ENCODE data around the gene UACA.
A peak's percentile ranks its signal among the peaks of the same experiment; 100 is the strongest.

UACA gene

GRCh38 chr15:70627734-70628548 is 135.4 kb downstream of the UACA start:
- no peak for DNase-seq
- Histone ChIP-seq H3K4me1 (no peaks in the 10 kb centered on the region), H3K27me3 (no peaks in the 10 kb centered on the region), H3K9me3 (no peaks in the 10 kb centered on the region), H3K36me3 (no peaks in the 10 kb centered on the region), H3K4me3 (ENCODE audit: low read depth, low read length) (peak overlapping the region; percentile 11; the same call in 1 of the 2 replicates)
- no peak for TF ChIP-seq CTCF (IDR thresholded peaks at IDR 0.05; ENCODE audit: low read depth, low read length)

GRCh38 chr15:70627322-70627721 is 136.0 kb downstream of the UACA start:
- Histone ChIP-seq H3K36me3 (no peaks in the 10 kb centered on the region), H3K4me1 (no peaks in the 10 kb centered on the region), H3K27me3 (no peaks in the 10 kb centered on the region), H3K4me3 (ENCODE audit: low read depth, low read length) (peak overlapping the region; percentile 11; the same call in 1 of the 2 replicates), H3K9me3 (no peaks in the 10 kb centered on the region)
- no peak for TF ChIP-seq CTCF (IDR thresholded peaks at IDR 0.05; ENCODE audit: low read depth, low read length)
- no peak for DNase-seq

DNA sequence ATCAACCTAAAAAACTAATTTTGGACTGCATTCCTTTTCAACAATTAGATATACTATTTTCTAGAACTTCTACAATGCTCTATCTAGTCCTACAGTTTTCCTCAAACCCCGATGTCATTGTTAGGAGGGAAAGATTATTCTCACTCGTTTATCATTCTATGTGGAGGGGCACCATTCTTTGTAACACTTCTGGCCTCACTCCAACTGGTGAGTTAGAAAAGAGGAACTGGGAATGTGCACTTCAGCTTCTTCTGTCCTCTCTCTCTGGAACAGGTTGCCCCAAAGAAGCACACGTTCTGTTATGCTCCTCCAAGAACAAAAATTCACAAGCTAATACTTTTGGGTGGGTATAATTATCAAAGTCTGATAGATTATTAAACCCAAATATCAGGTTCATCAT is 137.9 kb downstream of the UACA start:
- H3K9me3 ChIP-seq = no peaks in the 10 kb centered on the region
- no peak for DNase-seq
- no peaks in the 10 kb centered on the region for H3K4me1 ChIP-seq
- no peak for TF ChIP-seq CTCF (IDR thresholded peaks at IDR 0.05; ENCODE audit: low read depth, low read length)
- H3K4me3 ChIP-seq (ENCODE audit: low read depth, low read length) = no peak overlapping the region
- no peaks in the 10 kb centered on the region for H3K36me3 ChIP-seq
- no peaks in the 10 kb centered on the region for H3K27me3 ChIP-seq

- Histone ChIP-seq H3K9me3 (no peaks in the 10 kb centered on the region), H3K27me3 (no peaks in the 10 kb centered on the region), H3K36me3 (no peaks in the 10 kb centered on the region), H3K4me3 (ENCODE audit: low read depth, low read length) (no peak overlapping the region), H3K4me1 (no peaks in the 10 kb centered on the region)
- TF ChIP-seq CTCF (IDR thresholded peaks at IDR 0.05; ENCODE audit: low read depth, low read length) = no peak
- DNase-seq = no peak
Measured at GRCh38 chr15:70625011-70625410, 138.3 kb downstream of the UACA start.

DNA sequence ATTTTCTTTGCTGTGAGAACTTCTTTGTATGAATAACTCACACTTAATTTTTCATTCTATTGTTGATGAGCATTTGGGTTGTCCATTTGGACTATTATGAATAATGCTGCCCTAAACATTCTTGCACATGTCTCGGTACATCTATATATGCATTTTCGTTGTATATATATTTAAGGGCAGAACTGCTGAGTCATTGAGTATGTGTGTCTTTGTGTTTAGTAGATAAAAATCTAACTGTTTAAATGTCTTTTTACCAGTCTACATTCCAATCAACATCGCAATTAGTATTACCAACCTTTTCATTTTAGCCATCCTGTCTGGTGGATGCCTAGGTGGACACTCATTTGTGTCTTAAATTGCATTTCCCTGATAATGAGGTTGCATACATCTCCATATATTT is 144.4 kb downstream of the UACA start:
- Histone ChIP-seq H3K9me3 (no peaks in the 10 kb centered on the region), H3K27me3 (no peaks in the 10 kb centered on the region), H3K36me3 (no peaks in the 10 kb centered on the region), H3K4me1 (no peaks in the 10 kb centered on the region), H3K4me3 (ENCODE audit: low read depth, low read length) (no peak overlapping the region)
- no peak for DNase-seq
- TF ChIP-seq CTCF (IDR thresholded peaks at IDR 0.05; ENCODE audit: low read depth, low read length) = no peak

- DNase-seq = no peak
- H3K4me1 ChIP-seq = no peaks in the 10 kb centered on the region
- no peaks in the 10 kb centered on the region for H3K36me3 ChIP-seq
- no peak for TF ChIP-seq CTCF (IDR thresholded peaks at IDR 0.05; ENCODE audit: low read depth, low read length)
- H3K27me3 ChIP-seq = no peaks in the 10 kb centered on the region
- H3K4me3 ChIP-seq (ENCODE audit: low read depth, low read length) = no peak overlapping the region
- H3K9me3 ChIP-seq = no peaks in the 10 kb centered on the region
Measured at GRCh38 chr15:70617911-70618287, 145.5 kb downstream of the UACA start.
